HG02678 (cell line): ENCODE measurements around the gene CHRNB1.

Source experiments
- ATAC-seq: cut with Tn5 transposase; IDR thresholded peaks from one replicate; pipeline ENCODE4 v1.9.1; 2021; ENCODE audit warnings: mild to moderate bottlenecking, moderate library complexity; ENCODE audit not compliant: unreplicated experiment

CHRNB1 gene

DNA sequence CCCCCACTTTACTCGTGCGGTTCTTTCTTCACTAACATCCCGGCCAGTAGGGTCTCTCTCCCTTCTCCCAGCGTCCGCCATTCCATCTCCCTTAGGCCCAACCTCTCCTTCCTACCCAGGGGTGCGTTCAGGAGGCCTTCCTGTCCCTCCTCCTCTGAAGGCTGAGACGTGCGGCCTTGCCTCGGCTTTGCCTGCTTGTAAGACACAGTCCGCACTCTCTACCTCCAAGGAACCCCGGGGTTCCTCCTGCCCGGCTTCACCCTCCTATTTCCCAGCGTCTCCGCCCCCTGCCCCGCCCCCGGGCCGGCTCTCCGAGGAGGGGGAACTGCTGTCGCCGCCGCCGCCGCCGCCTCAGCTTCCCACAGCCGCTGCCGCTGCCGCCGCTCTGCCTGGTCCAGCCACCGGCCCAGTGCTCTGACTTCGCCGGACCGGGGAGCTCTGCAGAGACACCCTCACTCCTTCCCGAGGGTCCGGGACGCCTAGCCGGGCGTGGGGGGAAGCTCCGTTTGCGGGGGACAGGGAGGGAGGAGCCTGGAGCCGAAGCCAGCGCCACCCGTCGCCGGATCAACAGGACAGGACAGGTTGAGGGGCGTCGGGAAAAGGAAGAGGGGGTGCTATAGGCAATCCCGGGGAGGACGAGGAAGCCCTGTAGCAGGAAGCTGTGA, 6.8 kb upstream of the CHRNB1 start:
- ATAC-seq: no peak

DNA sequence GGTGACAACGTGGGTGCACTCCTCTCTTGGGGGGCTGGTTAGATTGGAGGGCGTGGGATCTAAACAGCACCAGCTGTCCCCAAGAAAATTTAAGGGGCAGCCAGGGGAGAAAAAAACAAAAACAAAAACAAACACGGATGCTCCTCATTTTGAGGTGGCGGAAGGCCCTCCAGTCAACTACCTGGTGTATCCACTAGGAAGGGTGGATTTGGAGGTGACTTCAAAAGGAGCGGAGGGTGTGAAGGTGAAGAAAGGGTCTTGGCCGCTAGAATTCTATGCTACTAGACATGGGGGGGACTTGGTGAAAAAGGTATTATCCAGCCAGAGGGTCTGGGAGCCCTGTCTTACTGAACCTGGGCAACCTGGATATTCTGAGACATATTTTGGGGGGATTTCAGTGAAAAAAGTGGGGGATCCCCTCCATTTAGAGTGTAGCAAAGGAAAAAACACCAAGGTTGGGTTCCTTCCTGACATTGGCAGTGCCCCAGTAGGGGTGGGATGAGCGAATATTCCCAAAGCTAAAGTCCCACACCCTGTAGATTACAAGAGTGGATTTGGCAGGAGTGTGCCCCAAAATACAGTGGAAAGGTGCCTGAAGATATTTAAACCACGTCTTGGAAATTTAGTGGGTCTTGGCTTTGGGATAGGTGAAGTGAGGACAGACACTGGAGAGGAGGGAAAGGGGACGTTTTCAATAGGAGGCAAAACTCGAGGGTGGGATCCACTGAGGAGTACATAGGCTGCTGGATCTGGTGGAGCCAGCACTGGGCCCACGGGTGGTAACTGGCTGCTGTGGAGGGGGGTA, 6.0 kb upstream of the CHRNB1 start:
- no peak for ATAC-seq

DNA sequence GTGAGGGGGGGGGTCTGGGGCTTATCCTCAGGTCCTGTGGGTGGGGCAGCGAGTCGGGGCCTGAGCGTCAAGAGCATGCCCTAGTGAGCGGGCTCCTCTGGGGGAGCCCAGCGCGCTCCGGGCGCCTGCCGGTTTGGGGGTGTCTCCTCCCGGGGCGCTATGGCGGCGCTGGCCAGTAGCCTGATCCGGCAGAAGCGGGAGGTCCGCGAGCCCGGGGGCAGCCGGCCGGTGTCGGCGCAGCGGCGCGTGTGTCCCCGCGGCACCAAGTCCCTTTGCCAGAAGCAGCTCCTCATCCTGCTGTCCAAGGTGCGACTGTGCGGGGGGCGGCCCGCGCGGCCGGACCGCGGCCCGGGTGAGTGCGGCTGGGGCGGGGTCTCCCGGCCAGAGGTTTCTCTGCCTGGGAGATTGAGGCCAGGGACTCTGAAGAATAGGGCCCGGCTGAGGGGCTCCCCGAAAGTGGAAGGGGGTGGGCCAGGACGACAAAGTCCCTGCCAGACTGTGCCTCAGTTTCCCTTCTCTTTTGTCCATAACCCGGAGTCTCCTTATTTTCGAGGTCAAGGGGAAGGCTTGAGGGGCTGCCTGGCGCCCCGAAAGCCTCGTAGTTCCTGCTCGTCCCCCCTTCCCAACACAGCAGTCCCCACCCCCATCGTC, 5.3 kb upstream of the CHRNB1 start, which contains the start of gene FGF11:
Gene FGF11 (plus strand): TSS at position 51 of the 651 bp plus-strand sequence. CDS start 109 bp downstream, at position 160.
- no peak for ATAC-seq

DNA sequence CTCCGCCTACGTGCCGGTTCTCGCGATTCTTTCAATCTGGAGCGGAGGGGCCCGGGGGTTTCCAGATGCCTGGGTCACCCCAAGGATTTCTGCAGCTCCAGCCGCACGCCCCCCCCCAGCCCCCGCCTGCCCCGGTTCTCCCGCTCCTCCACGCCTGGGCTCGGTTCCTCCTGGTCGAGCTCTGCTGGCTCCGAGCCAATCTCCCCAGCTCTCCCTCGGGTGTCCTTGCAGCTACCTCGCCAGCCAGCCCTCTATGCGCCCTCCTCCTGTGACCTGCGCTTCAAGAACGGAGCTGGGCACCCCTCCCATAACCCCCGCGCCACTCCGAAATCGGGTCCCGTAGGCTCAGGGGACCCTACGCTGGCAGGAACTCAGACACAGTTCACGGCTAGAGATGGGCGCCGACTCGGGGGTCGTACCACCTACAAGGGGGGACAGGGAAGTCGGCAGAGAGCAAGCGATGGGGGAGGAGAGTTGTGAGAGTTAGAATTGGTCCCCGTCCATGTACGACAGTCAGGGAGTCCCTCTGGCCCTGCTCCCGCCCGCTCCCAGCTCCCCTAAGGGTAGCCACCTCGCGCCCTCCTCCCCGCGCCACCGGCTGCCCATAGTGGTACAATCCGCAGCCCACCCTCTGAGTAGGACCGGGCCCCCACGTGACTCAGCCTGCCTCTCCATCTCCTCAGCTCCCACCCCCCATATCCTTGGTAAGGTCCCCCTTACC, 4.6 kb upstream of the CHRNB1 start:
- no peak for ATAC-seq

DNA sequence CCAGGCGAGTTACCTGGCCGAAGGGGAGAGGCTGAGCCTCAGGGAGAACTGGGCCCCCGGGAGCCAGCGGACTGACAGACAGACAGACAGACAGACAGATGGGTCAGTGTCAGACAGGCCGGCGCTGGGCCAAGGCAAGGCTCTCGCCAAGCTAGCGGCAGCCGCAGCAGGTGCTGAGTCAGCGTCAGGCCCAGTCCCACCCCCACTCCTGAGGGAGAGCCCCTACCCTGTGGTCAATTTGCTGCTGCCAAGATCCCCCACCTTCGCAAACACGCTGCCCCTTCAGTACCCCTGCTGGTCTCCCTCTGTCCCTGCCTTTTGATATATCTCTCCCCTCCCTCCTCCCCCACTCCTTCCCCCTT, 4.0 kb upstream of the CHRNB1 start:
- no peak for ATAC-seq

DNA sequence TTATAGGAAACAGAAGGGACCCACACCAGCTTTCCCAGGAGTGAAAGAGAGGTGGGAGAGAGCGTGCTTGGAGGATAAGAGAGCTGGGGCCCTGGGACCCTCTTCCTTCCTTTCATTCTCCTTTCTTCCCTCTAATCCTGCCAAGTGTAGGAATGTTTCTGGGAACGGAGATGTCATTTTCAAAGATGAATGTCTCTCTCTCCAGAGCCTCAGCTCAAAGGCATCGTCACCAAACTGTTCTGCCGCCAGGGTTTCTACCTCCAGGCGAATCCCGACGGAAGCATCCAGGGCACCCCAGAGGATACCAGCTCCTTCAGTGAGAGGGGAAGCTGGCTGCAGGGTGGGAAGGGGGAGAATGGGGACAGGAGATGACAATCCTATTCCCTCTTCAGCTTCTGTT, 3.6 kb upstream of the CHRNB1 start:
- no peak for ATAC-seq

DNA sequence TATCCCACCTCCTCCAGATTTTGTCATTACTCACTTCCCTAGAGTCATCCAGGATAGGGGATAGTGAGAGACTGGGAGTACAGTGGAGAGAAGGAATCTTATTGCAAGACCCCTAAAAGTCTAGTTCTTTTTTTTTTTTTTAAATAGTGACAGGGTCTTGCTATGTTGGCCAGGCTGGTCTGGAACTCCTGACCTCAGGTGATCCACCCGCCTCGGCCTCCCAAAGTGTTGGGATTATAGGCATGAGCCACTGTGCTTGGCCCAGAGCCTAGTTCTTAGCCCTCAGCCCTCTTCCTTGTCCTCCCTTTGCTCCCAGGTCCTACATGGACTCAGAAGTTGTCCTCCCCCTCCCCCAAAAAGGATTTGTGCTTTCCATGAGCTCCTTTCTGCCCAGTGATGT, 2.7 kb upstream of the CHRNB1 start:
- ATAC-seq: no peak

DNA sequence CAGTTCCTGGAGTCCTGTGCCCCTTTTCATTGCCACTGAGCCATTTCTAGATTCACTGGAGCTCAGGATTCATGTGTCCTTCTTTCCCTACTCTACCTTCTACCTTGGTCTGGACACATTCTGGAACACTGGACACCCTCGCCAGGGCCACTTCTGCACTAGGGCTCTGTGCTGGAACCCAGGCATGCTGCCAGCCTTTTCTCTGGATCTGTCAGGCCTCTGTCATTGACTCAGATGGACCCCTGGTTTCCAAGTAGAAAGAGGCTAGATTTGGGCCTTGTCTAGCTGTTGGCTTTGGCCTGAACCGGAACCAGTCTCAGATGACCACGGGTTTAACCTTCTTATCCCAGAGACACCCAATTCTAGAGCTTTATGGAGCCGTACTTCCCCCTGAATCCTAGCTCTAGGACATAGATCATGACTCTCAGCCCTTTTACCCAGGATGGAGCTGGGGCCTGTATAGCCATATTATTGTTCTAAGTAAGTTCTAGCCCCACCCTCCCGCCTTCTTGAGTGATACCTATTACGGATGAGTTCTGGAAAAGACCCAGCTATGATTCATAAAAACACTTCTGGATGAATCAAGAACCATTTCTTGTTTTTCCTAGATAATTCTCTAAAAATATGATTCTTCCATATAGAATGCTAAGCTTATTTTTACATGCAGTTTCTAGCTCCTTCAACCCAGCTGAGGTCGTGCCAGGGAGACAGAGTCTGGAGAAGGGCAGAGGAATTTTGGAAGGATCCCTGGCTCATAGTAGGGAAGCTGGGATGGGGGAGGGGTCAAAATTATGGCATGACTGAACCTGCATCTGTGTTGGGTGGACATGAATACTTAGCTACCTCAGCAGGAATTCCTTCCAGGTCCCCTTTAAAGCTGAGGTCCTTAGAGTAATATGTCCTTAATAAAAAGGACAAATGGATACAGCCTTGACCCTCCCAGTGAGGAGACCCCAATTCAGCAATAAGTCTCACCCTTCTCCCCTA, 1.1 kb upstream of the CHRNB1 start:
- no peak for ATAC-seq

DNA sequence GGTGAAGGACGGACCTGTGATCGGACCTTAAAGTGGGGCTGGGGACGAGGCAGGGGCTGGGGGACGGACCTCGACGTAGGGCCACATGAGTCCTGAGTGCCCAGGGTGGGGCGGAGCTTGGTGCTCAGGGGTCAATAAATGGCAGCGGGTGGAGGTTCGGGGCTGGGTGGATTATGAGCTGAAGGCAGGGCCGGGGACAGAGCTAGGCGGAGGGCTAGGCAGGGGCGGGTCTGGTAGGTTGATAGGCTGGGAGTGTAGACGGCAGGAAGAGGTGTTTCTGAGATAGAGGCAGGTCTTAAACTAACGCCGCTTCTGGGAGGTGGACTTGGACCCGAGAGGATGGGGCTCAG, 733 bp downstream of the CHRNB1 start:
- peak; percentile 23 for ATAC-seq

DNA sequence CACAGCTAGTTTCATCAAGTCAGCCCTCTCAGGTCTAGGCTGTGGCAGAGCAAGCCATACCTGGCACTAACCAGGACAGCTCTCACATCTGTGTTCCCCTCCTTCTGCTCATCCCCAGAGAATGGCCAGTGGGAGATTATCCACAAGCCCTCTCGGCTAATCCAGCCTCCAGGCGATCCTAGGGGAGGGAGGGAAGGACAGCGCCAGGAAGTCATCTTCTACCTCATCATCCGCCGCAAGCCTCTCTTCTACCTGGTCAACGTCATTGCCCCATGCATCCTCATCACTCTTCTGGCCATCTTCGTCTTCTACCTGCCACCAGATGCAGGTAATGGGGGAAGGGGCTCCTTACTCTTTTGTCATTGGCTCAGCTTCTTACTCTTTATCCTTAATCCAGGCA, 3.6 kb downstream of the CHRNB1 start:
- ATAC-seq: no peak

DNA sequence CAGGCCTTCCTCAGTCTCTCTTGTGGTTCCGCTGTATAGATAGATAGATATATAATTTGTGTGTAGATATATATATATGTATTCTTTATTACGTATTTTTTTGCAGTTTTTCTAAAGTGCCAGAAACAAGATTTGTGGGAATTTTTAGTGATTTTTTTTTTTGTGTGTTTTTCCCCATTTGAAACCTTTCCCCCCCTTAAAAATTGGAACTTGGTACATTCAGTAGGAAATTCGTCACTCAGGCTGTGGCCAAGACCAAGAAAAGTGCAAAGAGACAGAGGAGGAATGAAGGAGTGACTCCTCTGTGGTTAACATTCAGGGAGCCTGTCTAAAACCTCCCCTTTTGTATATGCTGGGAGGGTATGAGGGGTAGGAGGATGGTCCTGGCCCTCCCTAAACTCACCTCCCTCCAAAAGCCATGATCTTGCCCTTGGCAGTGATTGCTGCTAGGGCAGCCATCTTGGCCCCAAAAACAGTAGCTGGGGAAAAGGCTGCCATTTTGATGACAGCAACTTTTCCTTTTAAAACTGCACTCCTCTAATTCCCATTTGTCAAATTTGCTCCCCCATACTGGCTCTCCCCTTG, 15.2 kb downstream of the CHRNB1 start:
- no peak for ATAC-seq

DNA sequence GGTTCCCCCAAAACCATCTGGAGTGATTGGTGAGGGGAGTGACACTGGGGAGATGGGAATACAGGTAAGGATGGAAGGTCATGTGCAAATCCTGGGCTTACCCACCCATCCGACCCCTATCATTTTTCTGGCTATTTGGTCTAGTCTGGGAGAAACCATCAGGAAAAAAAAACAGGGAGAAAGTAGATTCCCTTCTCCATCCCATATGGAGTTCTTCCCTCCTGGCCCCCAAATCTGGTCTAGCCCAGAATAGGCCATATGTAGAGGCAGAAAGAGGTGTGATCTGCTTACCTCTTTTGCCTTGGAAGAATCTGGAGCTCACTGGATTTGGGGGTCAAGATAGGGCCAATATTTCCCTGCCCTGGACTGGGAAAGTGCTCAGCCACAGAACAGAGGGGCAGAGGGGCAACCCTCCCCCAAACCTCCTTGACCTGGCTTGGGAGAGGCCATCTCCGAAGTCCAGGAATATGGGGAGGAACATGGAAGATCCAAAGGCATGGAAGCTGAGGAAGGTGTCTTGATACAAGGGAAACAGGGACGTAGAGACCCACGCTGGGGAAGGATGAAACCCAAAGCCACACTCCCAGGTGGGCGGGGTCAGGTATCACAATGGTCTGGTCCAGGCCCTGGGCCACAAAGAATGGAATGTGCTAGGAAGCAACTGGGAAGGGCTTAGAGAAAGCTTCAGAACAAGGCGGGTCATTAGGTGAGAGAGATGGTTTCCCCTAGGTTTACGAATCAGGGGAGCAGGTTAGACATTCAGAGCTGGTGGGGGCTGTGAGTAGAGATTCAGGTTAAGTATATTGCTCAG, 16.2 kb downstream of the CHRNB1 start:
- ATAC-seq: no peak

DNA sequence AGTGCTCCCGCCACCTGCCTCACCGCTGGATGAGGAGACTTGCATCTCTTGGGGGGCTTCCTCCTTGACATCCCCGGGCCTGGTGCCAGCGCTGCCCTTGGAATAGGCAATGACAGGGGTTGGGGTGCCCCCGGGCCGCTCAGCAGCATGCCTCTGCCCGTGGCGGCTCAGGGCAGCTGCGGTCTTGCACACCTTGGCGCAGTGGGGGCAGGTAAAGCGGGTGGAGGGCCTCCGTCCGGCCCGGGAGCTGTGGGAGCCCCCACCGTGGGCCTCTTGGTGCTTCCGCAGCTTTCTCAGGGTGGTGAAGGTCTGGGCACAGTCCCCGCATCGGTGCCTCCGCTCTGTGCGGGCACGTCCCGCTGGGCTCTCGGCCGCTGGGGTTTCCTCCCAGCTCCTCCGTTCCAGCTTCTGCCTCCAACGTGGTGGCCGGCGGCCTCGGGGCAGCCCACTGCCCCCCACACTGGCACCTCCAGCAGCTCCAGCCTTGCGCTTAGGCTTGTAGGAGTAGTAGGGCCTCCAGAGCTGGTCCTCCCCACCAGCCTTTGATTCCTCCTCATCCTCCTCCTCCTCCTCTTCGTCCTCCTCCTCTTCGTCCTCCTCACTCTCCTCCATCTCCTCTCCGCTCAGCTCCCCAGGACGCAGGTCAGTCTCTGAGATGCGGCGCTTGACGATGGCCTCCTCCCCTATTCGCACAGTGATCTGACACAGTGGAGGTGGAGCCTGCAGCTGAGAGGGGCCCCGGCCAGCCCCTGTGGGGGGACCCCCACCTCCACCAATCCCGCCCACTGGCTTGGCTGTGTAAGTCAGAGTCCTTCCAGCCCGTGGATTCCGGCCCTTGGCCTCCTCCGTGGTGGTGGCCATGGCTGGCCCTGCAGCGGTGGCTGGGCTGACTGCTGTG, 17.9 kb downstream of the CHRNB1 start:
- ATAC-seq: no peak

DNA sequence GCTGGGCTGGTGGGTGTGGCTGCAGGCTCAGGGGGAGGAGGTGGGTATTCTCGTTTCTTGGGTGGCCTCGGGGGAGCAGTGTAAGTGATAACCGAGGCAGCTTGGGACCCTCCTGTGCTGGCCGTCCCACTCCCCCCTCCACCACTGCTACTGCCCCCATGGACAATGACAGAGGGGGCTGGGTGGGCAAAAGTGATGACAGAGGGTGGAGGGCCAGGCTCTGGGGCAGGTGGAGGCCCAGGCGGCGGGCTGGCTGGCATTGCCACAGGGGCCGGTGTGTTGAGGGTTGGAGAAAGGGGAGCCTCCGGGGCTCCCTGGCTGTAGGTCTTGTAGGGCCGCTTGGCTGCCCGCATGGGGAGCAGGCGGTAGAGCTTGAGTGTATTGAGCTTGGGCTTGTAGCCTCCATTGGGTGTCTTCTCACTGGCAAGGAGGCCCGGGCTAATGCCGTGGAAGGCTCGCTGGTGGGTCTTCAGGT, 18.5 kb downstream of the CHRNB1 start:
- no peak for ATAC-seq

DNA sequence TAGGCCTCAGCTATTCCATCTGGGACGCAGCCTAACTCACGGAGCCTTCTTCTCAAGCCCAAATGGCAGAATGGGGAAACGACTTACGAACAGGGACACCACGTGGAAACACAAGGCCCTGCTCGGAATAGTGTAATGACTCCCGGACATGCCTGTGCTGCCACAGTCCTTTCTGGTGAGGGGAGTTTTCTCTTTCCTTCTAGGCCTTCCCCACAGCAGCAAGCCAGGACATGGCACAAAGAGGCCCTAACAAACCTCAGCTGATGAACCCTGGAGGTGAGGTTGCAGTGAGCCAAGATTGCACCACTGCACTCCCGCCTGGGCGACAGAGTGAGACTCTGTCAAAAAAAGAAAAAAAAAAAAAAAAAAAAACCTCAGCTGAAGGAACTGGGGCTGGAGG, 19.2 kb downstream of the CHRNB1 start:
- no peak for ATAC-seq

DNA sequence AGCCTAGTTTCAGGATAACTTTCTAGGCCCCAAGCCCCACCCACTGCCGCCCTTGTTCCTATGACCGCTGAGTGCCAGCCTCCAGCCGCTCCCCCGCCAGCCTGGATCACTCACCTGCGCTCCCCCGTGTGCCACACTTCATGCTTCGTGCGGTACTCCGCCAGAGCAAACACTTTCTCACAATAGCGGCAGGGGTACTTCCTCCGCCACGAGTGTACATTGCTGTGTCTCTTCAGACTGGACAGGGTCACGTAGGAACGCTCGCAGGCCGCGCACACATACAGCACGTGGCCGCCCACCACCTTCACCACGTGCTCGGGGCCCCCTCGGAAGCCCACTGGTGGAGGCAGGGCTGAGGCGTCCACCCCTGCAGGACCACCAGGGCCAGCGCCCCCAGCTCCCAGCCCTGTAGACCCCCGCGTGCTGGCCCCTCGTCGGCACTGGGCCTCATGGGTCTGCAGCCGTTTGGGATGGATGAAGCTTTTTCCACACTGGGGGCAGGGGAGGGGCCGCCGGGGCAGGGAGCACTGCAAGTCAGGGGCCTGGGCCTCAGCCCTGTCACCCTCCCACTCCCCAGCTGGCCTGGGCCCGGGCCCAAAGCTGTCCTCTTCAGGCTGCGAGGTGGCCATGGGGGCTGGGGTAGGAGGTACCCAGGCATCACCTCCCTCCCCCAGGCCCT, 20.9 kb downstream of the CHRNB1 start:
- ATAC-seq: no peak

DNA sequence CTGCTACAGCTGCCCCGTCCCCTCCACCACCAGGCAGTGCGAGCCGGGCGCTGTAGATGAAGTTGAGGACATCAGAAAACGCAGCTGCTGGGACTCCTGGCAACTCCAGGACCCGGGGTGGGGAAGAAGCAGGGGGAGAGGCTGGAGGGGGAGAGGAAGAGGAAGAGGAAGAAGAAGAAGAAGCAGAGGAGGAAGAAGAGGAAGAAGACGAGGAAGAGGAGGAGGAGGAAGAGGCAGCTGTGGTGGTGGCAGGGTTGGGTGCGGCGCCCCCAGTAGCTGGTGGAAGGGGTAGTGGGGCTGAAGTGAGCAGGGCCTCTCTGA, 21.4 kb downstream of the CHRNB1 start:
- no peak for ATAC-seq
